Activated CD8-positive, alpha-beta memory T cell treated with anti-CD3 and anti-CD28 coated beads, Interleukin-2, amount 50 U/mL, for 1 hour (primary cell): Measurements from ENCODE around the gene CRB2.

Source experiments
- DNase-seq: peaks from one replicate; pipeline ENCODE4 v3.0.0-alpha.2; 2020; ENCODE audit errors: extremely low read depth

The CRB2 gene

GRCh38 chr9:123421801-123422455 is 65.9 kb downstream of the CRB2 start:
- no peak for DNase-seq

- DNase-seq = no peak
Observed at GRCh38 chr9:123422635-123423310, 66.8 kb downstream of the CRB2 start.

DNA sequence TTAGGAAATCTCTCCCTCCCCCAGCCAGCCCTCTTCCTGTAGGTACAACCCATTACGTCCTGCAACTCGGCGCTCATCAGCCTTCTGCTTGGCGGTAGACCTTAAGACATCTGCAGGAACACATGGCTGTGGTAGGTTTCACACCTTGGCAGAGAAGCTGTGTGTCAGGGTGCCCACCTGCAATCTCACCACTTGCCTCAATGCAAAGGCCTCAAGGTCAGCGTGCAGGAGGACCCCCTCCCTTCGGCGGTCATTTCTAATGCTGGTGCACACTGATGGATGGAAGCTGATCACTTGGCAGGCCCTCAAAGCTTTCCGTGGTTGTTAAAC is 67.3 kb downstream of the CRB2 start:
- no peak for DNase-seq

GRCh38 chr9:123424131-123424530 is 68.1 kb downstream of the CRB2 start:
- DNase-seq = no peak

- no peak for DNase-seq
Observed at GRCh38 chr9:123424552-123425225, 68.7 kb downstream of the CRB2 start.

- DNase-seq = no peak
Observed at GRCh38 chr9:123425261-123425821, 69.3 kb downstream of the CRB2 start.

- no peak for DNase-seq
Observed at GRCh38 chr9:123425836-123426365, 69.9 kb downstream of the CRB2 start.

DNA sequence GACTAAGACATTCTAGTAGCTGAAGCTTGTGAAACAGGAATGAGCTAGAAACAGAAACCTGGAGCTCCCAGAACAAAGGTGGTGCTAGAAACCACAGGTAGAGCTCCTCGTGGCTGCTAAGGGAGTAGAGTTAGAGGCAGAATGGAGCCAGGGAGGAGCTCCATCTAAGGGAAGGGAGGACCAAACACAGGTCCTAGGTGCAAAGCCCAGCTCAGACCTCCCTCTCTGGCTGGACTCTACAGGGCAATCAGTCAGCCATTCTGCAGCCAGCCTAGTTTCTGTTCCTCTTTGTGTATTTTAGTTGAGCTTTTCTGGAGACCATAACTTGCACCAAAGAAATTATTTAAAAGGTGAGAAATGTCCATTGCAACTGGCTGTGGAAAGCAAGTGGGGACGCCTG is 70.4 kb downstream of the CRB2 start:
- DNase-seq = no peak
